Fibroblast of peridontal ligament (primary cell): ENCODE measurements around the gene HLX.

Experiments
- DNase-seq: peaks from one replicate; pipeline ENCODE4 v3.0.0-alpha.2; 2010; ENCODE audit errors: extremely low read depth

HLX gene

DNA sequence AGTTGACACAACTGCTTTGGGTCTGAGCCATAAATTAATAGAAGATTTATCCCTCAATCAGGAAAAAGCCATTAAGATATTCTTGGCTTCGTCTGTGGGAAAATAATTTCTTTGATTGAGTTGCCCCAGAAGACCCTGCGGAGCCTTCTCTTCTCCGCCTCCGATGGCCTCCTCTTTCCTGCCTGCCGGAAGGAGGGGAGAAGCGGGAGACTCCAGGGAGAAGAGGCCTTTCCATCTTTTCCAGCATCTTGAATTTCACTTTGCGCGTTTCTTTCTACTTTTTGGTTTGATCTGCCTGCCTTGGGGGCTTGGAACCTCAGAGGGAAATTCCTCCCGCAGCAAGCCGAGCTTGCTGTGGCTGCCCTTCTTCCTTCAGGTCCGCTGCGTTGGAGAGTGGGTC, 16.8 kb downstream of the HLX start:
- no peak for DNase-seq

DNA sequence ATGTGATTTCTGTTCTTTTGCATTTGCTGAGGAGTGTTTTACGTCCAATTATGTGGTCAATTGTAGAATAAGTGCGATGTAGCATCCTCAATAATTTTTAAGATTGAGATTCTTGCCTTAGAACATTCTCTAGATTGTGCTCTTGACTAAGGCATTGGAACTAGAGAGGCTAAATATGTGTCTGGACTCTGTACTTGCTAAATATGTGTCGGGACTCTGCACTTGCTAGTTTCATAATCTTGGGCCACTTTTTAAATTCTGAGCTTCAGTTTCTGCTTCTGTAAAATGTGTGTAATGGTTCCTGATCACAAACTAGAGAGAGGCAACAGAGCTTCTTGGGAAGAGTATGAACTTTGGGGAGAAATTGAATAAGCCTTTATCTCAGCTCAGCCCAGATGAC, 21.6 kb downstream of the HLX start:
- no peak for DNase-seq

GRCh38 chr1:220901881-220902280, 22.6 kb downstream of the HLX start:
- no peak for DNase-seq

- DNase-seq: no peak
These were observed 23.7 kb downstream of the HLX start for GRCh38 chr1:220902916-220903315.

DNA sequence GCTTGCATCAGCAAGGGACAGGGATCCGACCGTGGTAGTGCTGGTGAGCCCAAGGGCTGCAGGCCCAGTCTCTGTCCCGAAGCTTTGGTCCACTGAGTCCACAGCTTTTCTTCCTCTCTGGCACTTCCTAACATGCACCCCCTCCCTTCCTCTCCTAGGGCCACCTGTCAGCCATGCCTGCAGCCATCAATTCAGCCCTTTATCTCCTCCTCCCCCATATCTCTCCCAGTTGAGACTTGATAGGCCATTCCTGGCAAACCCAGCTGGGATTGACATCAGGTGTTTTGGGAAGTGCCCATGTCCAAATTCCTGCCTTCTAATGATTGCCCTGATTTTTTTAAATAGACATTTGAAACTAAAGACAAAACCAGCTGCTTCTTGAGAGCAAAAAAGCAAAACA, 25.6 kb downstream of the HLX start:
- no peak for DNase-seq

DNA sequence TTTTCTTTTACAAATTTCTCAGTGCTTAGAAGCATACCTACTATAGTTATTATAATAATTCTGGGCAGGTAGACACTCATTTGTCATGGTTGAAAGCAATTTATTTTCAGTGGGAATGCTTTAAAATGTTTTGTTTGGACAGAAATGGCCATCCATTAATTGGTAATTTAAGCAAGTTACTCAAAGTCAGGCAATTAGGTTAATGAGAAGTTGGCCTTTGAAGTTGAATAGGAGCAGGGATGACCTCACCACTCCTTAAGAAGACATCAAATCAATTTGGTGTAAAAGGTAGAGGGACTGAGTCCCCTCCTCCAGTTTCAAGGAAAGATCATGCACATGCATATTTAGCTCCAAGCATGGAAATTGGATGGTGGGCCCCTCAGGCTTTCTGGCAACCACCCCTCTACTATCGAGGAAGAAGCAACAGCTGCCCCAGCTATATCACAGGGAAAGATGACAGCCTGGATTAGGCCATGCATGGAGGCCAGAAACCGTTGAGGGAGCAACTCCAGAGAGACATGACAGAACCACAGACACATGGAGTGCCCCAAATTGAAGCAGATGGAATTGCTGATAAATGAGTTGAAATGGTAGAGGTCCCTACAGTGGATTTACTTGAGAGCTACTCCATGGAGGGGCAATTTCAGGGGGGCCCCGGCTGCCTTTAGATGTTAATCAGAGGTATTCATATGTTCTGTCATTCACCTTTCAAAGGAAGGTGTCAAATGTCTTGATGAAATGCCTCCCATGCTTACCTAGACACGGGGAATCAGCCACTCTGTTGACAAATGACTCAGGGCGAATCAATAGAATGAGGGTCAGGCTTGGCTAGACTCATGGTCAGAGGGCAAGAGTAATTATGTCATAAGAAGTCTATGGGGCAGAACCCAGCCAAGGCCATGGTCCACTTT, 26.7 kb downstream of the HLX start:
- no peak for DNase-seq

- no peak for DNase-seq
These were observed 27.5 kb downstream of the HLX start for GRCh38 chr1:220906561-220907334.

DNA sequence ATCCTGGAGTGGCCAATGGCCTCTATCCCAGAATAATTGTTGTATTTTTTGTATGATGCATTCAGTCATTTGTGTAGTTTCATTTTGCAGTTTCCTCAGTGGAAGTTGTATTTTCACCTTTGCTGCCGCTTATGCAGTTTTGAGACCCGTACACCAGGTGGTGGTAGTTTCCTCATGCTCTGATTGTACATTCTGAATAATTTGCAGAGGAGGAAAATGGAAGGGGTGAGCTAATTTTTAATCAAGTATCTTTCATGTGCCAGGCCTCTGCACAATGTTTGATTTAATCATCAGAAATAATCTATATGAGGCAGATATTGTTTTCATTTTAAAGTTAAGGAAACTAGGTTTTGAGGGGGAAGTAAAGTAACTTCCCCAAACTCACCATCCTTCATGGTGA, 29.5 kb downstream of the HLX start:
- DNase-seq: peak; percentile 54

DNA sequence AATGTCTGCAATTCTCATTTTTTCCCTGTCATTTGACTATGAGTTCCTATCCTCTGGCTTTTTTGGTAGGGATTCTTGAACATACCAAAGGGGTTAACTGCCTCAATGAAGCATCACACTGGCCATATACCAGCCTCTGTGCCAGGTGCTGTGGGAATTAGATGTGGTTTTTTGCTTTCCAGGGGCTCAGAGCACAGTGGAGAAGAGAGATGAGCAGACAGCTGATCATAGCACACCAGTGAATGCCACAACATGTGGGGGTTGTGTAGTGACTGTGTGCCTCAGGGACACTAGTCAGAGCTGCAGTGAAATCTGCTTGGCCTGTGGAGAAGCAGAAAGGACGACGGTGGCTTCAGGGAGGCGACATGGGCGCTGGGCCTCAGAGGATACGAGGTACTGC, 30.8 kb downstream of the HLX start:
- DNase-seq: no peak

- no peak for DNase-seq
These were observed 35.3 kb downstream of the HLX start for GRCh38 chr1:220914283-220915116.

DNA sequence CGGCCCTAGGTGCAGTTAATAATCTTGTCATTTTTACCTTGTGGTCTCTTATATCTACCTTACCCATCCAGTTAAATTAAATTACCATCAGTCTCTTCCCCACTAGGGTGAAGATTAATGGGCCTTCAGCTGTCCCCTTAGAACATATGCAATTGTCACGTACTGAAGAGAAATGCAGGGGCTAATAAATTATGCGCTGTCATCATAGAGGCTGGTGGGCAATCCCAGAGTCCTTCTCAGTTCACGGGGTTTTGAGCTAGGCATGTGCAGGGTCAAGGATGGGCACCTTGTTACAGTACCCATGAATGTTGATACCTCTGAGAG, 35.8 kb downstream of the HLX start:
- DNase-seq: no peak

- DNase-seq: no peak
These were observed 36.7 kb downstream of the HLX start for GRCh38 chr1:220915954-220916353.

DNA sequence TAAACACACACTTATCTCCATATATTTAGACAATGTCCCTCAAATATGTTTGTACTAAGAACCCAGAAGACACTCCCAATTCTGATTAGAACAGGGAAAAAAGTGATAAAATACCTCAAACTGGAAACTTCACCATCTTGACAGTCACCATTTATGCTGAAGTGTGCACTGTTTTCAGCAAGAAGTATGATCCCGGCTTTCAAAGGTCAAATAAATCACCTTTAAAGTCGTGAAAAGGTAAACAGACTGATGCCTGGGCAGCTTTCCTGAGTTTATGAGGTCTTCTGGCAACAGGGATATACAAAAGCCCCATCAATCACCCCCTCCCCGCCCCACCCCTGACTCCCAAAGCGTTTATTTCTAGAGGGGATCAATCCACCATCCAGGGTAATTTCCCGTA, 37.9 kb downstream of the HLX start:
- DNase-seq: no peak

DNA sequence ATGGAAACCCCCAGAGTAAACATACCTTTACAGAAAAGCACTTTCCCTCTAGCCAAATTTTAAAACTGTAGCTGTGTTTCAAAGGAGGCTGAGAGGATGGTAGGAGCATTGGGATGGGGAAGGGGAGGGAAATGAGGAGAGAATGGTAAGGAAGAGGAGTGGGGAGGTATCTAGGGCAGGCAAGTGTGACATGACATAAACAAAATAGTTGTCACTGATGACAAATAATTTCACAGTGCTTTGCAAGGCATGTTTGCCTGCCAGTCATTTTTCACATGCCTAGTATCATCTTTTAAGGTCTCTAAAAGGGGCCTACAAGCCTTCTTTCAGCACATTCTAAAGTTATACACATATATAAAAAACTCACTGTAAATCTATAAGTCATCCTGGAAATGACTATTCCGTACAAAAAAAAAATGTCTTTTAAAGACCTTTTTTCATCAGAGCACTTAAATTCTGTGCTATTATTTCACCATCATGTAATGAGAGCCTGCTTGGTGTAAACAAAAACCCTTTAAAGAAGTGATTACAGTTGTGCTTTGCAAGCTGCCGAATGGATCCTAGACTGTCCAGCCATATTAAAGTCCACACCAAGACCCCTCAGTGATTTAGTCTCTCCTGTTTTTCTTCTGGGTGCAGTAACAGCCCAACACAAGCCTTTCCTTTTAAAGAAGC, 38.4 kb downstream of the HLX start:
- no peak for DNase-seq

DNA sequence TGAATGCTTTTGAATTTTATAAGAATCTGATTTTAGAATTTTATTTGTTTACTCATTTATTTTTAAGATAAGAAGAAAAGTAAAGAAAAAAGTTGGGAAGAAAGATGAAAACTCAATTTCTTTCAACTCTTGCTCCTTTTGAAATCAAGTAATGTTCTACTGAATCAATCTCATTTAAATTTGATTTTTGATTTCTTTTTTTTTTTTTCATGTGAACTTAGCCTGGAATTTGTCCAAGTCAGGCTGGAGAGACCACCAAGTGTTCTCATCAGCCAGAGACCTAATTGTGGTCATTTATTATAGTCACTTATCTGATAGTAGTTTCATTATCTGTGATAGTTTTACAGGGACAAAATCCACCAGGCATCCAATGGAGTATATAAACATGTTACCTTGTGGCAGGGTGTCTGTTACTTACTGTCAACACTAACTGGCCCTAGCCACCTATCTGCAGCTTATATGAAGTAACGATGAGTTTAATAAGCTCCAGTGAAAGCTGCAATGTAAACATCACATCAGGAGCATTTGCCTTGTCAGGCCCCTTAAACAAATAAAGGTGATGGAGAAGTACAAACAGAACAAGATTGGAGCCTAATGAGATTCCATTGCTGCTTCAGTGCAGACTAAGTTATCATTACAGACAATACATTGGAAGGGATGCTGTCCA, 39.2 kb downstream of the HLX start:
- no peak for DNase-seq

- DNase-seq: no peak
These were observed 41.7 kb downstream of the HLX start for GRCh38 chr1:220920967-220921366.

GRCh38 chr1:220921498-220921897, 42.3 kb downstream of the HLX start:
- no peak for DNase-seq

DNA sequence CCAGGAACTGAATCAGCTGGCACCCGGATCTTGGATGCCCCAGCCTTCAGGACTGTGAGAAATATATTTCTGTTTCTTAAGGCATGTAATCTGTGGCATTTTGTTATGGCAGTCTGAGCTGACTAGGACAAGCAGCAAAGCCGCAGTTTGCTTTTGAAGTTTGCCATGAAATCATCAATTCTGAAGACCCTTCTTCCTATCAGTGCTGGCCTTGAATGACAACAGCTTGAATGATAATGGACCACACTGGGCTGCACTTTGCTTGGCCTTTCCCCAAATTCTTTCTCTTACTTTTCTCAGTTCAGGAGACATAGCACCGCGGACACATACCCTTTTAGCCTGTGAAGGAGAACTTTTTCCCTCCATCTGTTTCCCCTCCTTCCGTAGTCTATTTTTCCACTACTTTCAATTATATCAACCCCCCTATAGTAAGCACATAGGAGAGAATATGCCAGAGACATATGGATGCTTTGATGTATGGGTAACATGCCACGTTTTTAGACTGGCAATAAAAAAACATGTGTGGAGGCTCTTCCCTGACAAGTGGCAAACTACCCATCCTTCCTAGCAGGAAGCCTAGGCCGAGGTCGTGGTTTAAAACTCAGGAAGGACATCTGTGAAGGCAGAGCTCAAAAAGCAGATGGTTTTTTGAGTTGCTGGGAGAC, 42.9 kb downstream of the HLX start:
- no peak for DNase-seq

DNA sequence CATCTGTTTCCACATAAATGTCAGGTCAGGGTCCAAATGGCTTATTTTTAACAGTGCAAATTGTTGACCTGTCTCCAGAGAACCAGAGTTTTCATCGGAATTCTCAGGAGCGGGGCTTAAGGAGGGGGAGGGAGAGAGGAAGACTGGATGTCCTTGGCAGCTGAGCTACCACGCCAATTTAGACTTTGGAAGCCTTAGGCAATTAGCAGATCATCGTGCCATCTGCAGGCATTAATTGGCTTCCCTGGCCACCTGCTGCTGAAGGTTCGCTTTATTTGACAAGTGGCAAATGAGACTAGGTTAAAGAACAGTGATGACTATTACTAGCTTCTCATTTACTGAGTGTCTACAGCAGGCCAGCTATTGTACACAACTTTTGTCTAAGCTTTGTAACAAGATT, 43.7 kb downstream of the HLX start:
- no peak for DNase-seq

GRCh38 chr1:220924331-220924970, 45.2 kb downstream of the HLX start:
- DNase-seq: no peak
